ENCODE data around the gene KIAA0753.

DNA sequence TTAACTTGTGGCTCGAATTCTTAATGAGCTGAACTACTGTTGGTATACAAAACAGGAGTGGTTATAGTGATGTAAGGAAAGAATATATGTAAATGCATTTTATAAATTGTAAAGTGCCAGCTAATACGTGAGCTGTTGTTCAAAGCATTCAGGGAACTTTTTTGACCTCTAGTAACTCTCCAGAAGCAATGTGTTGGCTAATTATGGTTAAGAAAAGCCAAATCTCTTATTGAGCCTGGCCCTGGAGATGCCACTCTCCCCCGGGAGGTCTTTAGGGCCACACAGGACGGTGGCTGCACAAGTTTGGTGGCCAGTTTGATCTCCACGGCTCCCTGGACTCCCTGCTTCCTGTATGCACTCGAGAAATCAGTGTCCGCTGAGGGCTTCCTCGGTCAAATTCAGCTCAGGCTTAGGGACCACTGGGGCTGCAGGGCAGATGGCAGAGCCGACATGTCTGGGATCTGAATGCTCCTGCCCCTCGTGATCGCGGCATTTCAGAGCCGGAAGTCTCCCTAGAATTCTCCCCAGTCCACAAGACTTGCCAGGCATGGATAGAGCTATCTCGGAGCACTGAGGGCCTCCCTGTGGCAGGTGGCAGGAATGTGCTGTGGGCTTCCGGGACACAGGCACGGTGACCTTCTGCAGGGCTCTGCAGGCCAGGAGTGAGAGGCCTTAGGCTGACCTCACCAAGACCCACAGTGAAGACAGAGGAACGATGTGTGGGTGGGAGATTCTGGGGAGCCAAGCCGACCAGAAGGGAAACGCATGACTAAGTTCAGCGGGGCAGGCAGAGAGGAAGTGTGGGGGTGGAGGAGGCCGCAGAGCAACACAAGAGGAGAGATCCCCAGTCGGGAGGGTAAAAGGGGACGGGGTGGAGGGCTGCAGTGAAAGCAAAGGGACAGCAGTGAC, 65.6 kb downstream of the KIAA0753 start:
- TF ChIP-seq CTCF (IDR thresholded peaks at IDR 0.05; ENCODE audit: low read depth, low read length, poor library complexity, severe bottlenecking) (no peak), EZH2phosphoT487 (IDR thresholded peaks at IDR 0.05; ENCODE audit: borderline replicate concordance, low read length) (no peak)
